Glomerular visceral epithelial cell (primary cell): ENCODE data around the gene PTPRT.

Experiments
- DNase-seq: peaks from one replicate; pipeline ENCODE4 v3.0.0-alpha.2; 2016; ENCODE audit errors: extremely low spot score

PTPRT gene

GRCh38 chr20:42795111-42795695 lies 394.5 kb downstream of the PTPRT start:
- DNase-seq, result no peak

DNA sequence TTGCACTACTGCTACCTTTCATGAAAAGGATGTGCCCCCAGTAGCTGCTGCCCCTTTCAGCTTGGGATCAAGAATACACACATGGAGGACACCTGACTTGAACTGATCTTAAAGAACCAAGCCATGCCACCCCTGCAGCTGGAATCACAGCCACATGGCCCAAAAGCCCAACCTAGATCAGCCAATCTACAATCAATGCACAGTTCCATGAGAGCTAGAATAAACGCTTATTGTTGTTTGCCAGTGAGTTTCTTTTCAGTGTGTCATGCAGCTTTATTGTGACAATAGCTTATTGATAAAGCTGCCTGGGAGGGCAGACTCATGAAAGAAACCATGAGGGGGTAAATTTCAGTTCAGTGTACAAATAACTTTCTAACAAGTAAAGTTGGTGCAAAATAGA lies 397.7 kb downstream of the PTPRT start:
- DNase-seq, result no peak

- DNase-seq, result no peak
These were observed 399.6 kb downstream of the PTPRT start for GRCh38 chr20:42790111-42790510.

GRCh38 chr20:42788707-42789106 lies 401.0 kb downstream of the PTPRT start:
- no peak for DNase-seq

DNA sequence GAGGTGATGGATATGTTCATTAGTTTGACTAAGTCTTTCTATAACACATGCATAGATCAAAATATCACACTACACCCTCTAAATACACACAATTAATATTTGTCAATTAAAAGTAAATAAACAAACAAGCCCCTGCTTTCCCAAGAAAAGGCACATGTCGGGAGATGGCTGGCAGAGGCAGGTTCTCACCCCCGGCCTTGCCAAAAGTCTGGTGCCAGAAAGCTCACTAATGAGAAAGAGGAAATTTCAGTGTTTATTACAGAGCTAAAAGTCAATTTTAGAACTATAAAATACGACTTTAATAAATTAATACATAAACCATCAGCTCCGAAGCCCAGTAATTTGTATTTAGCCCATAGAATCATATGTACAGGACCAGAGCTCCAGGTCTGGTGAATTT lies 404.7 kb downstream of the PTPRT start:
- DNase-seq, result no peak

DNA sequence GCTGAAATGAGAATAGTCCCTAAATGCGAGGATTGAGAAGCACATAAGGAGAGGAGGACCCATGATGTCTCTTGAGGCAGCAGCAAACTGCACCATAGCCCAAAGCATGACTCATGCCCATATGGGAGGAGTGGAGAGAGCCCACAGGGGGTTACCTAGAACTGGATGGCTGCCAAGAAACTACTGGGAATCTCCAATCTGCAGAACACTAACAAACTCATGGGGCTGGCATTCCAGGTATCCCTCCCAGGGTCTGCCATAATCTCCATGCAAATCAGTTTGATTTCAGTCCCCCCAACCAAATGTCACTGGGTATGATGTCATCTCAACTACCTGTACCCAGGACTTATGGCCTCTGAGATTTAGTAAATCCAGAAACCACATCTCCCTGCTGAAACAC lies 410.5 kb downstream of the PTPRT start:
- no peak for DNase-seq

DNA sequence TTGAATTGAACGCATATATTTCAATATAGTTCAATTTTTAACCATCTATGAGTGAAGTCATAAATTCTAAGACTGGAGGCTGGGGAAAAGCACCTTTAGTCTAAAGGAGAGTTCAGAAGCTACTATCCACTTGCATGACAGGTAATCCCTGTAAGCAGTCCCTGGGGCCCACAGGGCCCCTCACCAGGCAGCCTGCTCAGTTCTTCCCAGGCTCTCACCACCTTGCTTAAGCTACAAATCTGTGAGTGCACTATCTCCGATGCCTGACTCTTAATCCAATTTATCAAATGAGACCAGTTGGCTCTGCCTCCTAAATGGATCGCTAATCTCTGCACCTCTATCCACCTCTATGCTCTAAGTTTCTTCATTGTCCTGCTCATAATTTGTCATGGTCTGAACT lies 413.8 kb downstream of the PTPRT start:
- DNase-seq, result no peak

GRCh38 chr20:42775037-42775436 lies 414.7 kb downstream of the PTPRT start:
- no peak for DNase-seq

DNA sequence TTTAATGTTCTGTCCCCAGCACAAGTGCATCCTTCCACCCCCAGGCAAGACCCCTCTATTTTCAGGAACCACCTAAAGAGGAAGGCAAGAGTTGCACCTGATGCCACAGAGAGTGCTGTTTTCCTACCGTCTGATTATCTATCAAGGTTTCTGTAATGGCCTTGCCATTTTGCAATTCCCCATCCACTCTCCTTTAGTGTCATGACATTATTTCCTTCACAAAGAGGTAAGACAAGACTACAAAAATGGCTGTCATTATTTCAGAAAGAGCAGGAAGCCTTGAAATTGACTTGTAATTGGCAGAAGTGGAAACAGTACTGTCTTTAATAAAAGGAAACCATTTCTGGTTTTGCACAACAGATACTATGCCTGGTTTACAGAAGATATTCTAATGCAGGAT lies 426.7 kb downstream of the PTPRT start:
- no peak for DNase-seq

DNA sequence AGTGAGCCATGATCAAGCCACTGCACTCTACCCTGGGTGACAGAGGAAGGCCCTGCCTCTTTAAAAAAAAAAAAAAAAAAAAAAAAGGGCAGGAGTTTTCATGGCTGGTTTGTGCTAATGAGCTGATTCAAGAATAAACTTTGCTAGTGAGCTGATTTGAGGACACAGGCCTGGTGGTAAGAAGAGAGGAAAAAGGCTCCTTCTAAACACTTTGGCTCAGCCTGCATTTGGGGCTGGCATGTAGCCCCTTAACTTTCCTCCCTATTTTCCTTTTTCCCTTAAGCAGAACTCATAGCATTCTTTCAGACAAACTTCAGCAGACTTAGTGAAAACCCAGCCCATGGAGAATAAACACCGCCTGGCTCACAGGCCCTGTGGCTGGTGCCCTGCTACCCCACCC lies 432.7 kb downstream of the PTPRT start:
- no peak for DNase-seq

- DNase-seq, result no peak
These were observed 435.0 kb downstream of the PTPRT start for GRCh38 chr20:42754706-42755105.

DNA sequence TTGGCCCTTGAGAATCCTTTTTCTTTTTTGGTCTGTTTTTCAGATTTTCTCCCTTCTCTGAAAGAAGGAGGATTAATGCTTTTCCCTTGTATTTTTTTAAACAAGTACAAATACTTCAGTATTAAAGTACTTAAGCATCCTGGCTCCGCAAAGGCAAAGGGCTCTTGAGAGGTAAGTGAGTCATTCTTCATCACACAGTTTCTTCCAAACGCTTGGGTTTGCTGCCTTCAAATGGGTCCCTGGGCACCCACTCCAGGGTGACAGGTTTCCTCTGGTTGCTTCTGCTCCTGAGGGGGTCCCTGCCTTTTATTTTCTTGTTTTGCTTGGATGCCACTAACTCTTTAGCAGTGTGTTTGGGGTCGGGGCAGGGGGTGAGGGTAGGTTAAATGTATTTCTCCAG lies 437.1 kb downstream of the PTPRT start:
- no peak for DNase-seq

DNA sequence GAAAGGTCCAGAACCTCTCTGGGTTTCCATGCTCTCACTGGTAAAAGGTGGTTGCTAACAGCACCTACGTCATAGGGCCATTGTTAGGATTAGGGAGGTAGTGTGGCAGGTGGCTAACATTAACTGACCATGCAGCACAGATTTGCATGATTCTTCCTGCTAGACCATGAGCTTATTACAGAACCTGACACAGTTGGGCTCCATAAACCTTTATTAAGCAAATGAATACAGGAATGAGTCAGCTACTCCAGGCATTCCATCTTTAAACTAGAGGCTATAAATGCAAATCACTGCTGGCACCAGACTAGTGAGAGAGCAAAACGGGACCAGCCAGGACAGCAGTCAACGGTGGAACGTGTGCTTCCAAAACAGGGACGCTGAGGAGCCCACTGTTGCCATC lies 440.1 kb downstream of the PTPRT start:
- DNase-seq, result no peak

- DNase-seq, result no peak
These were observed 441.8 kb downstream of the PTPRT start for GRCh38 chr20:42747765-42748411.

- DNase-seq, result no peak
These were observed 444.8 kb downstream of the PTPRT start for GRCh38 chr20:42744756-42745465.

DNA sequence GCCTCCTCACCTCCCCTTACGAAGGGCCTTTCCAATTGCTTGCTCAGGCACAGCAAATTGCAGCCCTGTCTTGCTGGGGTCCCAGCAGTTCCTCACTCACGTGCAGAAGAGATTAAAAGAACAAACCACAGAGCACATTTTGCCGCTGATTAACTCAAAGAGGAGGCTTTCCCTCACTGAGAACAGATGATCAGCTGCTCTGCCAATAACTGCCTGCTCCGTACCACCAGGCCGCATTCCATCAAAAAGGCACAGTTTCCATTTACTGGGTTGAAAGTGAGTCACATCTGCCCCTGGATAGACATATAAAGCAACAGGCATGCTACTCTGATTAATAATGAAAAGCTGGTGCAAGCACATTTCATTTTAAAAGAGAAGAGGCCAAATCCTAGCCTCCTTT lies 446.8 kb downstream of the PTPRT start:
- DNase-seq, result no peak

DNA sequence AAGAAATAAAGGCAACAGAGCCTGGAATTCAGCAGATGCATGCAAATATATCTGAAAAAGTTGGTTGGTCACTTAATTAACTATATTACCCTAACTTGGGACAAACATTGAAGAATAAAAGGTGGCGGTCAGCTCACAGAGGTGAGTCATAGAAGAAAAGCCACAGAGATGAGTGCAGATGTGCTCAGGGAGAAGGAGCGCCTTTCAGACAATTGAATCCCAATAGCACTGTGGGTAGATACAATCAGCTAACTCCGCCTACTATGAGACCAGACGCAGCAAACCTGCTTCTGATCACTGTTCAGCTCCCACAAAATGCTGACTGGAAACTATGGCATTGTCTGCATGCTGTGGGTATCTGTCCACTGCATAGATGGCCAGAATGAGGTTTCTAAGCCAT lies 447.8 kb downstream of the PTPRT start:
- no peak for DNase-seq

DNA sequence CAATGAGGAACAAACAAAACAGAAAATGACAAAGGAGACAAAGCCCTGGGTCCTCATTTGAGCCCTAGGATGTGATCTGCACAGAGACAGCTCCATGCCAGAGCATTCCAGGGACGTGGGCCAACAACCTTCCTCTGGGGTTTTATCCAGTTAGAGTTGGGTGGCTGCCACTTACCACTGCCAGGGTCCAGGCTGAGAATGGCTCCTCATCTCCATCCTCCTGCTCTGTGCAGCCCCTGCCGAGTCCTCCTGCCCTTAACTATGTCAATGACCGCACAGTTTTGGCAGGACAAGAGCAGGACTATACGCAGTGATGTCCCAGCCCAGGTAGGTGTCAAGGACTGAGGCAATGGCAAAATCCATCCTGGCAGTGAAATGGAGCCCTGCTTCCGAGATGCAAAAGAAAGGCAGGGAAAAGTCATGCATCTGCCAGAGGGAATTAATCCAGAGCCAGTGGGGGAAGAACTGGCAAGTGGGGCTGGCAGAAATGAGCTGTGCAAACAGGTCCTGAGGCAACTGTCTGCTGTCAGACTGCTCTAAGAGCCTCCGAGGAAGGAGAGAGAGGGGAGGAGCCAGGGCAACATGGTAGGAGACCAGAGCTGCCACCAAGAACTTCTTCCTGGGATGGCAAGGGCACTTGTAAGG lies 449.4 kb downstream of the PTPRT start:
- DNase-seq, result no peak

GRCh38 chr20:42739683-42740082 lies 450.0 kb downstream of the PTPRT start:
- DNase-seq, result no peak

DNA sequence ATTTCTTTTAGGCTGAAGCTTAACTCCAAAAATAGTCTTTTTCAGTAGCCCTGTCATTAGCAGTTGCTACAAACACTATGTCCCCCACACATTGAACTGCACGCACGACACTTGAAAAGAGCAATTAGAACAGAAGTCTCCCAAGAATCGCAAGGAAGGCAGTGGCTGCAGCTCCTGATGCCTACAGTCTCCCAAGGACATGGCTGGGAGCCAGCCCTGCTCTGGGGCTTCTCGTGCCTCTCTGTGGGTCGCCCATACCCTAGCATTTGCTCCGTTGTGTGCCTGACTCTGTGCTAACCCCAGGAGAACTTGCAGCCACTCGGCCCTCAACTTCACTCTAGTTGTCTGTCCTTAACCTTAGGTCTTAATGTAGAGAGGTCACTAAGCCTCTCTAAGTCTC lies 454.2 kb downstream of the PTPRT start:
- no peak for DNase-seq

DNA sequence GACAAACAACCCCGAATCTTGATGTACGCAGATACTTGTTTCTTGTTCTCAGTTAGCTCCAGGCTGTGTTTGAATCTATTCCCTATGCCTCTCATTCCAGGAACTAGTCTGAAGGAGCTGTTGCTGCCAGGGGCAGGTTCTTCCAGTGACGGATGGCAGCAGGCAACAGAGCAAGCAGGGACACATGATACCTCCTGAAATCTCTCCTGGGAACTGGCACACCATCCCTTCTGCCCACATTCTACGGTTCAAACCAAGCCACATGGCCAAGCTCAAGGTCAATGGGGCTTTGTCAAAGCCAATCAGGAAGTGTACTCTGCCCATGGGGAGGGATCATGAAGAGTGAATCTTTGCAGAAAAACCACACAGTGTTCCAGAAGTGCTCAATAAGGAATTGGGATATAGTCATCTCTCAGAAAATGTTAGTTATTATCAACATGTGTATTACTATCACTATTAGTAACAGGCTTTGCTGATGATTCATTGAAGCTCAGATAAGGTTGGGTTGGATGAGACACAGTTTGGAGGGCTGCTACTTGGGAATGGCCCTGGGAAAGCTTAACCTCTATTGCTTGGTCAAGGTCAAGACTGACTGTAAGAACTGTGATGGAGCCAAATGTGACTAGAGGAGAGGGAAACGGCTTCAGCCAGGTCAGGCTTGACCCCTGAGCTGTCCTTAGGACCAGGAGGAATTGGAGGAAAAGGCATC lies 454.9 kb downstream of the PTPRT start:
- DNase-seq, result no peak

DNA sequence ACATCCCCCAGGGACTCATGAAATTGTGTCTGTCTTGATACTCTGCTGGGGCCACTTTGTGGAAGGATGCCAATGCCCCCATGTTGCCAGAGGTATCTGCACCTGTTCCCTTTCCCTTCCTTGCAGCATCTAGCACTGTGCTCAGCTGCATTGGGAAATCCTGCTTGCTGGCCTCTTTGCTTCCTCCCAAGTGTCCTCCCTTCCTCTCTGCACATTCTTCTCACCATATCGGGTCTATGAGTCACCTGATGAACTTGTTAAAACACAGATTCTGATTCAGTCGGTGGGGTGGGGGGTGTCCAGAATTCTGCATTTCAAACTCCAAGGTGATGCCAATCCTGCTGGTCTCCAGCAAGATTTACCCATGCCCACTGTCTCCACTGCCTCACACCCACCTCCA lies 467.8 kb downstream of the PTPRT start:
- DNase-seq, result no peak
